ENCODE measurements around the gene FRY. TPM values are rescaled to one million over a fixed set of nuclear protein-coding genes. Genes with fewer than 3 reads are reported as not detected.

Gene FRY
- total and polyA plus RNA-seq, 9 of the 15 experiments (the other 6 are each of a cell fraction or from before 2014, with no cell fraction given) = 0.03 to 0.31 (median 0.11) TPM; not detected in 3

DNA sequence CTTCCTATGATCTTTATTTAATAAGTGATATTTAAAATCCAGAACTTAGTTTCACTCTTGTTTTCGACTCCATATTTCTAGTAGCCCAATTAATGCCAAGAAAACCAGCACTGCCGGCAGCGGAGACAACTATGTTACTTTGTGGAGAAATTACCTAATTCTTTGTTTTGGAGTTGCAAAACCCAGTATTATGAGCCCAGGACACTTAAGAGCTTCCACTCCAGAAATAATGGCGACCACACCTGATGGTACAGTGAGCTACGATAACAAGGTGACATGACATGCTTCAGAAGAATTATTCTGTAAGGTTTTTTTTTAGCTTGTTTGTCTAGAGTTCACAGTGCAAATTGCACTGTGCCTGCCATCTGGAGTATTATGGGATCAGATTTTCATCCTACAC, 147.2 kb downstream of the FRY start (continued):
- TF ChIP-seq, protein P1, sequence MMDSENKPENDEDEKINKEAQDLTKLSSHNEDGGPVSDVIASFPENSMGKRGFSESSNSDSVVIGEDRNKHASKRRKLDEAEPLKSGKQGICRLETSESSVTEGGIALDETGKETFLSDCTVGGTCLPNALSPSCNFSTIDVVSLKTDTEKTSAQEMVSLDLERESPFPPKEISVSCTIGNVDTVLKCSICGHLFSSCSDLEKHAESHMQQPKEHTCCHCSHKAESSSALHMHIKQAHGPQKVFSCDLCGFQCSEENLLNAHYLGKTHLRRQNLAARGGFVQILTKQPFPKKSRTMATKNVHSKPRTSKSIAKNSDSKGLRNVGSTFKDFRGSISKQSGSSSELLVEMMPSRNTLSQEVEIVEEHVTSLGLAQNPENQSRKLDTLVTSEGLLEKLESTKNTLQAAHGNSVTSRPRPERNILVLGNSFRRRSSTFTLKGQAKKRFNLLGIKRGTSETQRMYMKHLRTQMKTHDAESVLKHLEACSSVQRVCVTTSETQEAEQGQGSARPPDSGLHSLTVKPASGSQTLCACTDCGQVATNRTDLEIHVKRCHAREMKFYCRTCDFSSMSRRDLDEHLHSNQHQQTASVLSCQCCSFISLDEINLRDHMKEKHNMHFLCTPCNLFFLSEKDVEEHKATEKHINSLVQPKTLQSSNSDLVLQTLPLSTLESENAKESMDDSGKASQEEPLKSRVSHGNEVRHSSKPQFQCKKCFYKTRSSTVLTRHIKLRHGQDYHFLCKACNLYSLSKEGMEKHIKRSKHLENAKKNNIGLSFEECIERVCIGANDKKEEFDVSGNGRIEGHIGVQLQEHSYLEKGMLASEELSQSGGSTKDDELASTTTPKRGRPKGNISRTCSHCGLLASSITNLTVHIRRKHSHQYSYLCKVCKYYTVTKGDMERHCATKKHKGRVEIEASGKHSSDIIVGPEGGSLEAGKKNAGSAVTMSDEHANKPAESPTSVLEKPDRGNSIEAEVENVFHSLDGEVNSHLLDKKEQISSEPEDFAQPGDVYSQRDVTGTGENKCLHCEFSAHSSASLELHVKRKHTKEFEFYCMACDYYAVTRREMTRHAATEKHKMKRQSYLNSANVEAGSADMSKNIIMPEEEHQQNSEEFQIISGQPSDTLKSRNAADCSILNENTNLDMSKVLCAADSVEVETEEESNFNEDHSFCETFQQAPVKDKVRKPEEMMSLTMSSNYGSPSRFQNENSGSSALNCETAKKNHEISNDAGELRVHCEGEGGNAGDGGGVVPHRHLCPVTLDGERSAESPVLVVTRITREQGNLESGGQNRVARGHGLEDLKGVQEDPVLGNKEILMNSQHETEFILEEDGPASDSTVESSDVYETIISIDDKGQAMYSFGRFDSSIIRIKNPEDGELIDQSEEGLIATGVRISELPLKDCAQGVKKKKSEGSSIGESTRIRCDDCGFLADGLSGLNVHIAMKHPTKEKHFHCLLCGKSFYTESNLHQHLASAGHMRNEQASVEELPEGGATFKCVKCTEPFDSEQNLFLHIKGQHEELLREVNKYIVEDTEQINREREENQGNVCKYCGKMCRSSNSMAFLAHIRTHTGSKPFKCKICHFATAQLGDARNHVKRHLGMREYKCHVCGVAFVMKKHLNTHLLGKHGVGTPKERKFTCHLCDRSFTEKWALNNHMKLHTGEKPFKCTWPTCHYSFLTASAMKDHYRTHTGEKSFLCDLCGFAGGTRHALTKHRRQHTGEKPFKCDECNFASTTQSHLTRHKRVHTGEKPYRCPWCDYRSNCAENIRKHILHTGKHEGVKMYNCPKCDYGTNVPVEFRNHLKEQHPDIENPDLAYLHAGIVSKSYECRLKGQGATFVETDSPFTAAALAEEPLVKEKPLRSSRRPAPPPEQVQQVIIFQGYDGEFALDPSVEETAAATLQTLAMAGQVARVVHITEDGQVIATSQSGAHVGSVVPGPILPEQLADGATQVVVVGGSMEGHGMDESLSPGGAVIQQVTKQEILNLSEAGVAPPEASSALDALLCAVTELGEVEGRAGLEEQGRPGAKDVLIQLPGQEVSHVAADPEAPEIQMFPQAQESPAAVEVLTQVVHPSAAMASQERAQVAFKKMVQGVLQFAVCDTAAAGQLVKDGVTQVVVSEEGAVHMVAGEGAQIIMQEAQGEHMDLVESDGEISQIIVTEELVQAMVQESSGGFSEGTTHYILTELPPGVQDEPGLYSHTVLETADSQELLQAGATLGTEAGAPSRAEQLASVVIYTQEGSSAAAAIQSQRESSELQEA (IDR thresholded peaks at IDR 0.05; ENCODE audit: low read depth) = no peak
- TF ChIP-seq CXXC5 (CRISPR knock-in tag; IDR thresholded peaks at IDR 0.05) (no peak), ZNF217 (CRISPR knock-in tag; IDR thresholded peaks at IDR 0.05) (no peak), HNRNPUL1 (IDR thresholded peaks at IDR 0.05; ENCODE audit: low read length) (no peak)
- TF ChIP-seq, protein P2, sequence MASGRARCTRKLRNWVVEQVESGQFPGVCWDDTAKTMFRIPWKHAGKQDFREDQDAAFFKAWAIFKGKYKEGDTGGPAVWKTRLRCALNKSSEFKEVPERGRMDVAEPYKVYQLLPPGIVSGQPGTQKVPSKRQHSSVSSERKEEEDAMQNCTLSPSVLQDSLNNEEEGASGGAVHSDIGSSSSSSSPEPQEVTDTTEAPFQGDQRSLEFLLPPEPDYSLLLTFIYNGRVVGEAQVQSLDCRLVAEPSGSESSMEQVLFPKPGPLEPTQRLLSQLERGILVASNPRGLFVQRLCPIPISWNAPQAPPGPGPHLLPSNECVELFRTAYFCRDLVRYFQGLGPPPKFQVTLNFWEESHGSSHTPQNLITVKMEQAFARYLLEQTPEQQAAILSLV (tag; IDR thresholded peaks at IDR 0.05) = no peak

Data from K562 (cell line).